IPS DF 4.7 (cell line): Measurements from ENCODE around the gene ADGRB2.

Experiments
- DNase-seq: peaks from one replicate; pipeline ENCODE4 v3.0.0-alpha.2; 2013; ENCODE audit warnings: low spot score; ENCODE audit errors: extremely low read depth

ADGRB2 gene

DNA sequence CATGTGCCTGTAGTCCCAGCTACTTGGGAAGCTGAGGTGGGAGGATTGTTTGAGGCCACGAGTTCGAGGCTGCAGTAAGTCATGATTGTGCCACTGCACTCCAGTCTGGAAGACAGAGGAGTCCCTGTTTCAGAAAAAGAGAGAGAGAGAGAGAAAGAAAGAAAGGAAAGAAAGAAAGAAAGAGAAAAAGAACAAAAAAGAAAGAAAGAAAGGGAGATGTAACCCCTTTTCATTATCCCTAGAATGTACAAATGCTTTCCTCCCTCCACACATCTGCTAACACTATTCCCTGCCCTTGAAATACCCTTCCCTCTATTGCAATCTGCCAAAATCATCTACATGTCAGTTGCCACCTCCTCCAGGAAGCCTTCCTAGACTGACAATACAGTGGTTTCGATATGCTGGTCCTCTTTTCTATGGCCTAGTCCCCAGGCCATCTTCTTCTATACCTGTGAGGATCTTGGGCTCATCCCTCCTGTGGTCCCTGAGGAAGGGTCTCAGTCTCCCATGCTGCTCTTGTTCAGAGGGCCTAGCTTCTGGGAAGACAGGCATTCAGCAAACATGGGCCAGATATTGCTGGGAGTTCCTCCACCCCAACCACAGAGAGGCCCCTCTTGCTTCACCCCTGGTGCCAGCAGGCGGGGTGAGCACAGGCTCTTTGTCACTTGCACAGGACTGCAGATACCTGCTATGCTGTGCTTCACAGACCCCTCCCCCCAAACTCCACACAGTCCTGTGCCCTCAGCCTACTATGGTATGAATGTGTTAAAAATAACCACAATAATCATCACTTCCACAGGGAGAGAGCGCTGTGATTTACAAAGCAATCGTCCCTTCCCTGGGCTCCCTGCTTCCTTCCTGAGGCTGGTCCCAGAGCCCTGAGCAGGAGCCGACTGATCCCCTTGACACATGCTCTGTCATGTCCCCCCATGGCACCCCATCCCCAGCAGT lies 14.1 kb downstream of the ADGRB2 start:
- DNase-seq: no peak

DNA sequence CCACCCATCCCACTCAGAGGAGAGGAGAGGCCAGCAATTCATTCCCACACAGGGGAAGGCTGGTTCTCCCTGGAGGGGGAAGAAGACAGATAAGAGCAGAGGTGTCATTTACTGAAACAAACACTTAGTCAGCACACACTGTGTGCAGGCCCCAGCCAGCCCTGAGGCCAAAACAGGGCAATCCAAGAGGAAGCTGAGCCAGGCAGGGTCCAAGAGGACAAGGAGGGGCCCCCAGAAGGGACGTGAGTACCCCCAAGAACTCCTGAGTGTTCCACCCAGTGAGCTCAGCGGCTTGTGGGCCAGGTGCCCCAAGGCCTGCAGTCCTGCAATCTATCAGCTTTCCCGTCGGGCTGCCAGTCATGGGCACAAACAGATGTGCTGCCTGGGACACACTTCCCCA lies 15.8 kb downstream of the ADGRB2 start:
- DNase-seq: no peak

DNA sequence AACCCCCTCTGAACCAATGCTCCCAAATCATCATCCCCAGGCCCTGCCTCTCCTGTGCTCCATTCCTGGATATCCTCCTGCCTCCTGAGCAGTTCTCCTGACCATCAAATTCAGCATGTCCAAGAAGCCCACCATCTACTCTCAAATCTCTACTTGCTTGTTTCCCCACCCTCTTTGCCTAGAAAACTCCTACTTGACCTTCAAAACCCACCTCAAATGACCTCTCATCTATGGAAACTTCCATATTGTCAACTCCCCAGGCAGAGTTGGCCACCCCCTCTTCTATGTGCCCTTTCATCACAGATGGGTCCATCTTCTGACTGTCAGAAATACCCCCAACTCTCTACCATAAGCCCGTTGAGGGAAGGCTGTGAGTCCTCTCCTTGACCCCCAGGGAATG lies 16.8 kb downstream of the ADGRB2 start:
- DNase-seq: no peak

DNA sequence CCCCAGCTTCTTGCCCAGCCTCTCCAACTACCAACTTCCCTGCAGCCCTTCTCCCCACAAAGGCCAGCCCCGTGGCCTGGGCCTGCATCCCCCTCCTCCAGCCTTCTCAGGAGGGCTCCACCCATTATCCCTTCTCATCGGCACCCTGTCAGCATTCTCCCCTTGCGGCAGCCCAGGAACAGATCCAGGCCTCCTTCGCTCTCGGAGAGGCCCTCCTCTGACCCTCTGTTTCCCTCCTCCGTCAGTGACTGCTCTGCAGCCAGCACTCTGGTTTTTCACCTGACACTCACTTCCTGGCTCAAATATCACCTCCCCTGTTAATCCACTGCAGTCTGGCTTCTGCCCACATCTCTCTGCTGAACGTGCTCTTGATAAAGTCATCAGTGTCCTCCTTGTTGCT lies 17.5 kb downstream of the ADGRB2 start:
- DNase-seq: no peak

DNA sequence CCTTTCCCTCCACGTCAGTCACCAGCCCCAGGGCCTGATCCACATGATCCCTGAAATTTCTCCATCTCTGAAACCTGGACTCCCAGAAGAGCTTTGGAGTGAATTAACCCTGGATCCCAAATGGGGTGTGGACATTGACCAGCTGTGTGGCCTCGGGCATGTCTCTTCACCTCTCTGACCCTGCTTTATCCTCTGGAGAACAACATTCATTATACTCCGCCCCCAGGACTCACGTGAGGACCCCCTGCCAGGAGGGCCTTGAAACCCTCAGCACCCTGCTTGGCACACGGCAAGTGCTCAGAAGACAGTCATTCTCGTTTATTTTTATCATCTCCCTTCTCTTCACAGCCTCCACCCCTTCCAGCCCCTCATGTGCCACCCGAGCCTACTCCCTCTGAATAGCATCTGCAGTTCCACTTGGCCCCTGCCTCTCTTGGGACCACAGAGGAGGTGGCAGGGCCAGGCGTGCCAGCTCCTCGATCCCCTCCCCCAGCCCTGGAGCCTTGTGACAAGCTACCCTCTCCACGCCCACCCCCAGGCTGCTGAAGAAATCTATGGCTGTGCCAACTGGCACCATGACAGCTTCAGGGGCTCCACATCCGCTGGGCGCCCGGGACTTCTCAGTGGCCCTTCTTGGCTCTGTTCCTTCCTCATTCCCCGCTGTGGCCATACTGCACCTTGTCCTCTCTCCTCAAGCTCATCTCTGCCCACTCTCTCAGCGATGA lies 18.0 kb downstream of the ADGRB2 start:
- no peak for DNase-seq

DNA sequence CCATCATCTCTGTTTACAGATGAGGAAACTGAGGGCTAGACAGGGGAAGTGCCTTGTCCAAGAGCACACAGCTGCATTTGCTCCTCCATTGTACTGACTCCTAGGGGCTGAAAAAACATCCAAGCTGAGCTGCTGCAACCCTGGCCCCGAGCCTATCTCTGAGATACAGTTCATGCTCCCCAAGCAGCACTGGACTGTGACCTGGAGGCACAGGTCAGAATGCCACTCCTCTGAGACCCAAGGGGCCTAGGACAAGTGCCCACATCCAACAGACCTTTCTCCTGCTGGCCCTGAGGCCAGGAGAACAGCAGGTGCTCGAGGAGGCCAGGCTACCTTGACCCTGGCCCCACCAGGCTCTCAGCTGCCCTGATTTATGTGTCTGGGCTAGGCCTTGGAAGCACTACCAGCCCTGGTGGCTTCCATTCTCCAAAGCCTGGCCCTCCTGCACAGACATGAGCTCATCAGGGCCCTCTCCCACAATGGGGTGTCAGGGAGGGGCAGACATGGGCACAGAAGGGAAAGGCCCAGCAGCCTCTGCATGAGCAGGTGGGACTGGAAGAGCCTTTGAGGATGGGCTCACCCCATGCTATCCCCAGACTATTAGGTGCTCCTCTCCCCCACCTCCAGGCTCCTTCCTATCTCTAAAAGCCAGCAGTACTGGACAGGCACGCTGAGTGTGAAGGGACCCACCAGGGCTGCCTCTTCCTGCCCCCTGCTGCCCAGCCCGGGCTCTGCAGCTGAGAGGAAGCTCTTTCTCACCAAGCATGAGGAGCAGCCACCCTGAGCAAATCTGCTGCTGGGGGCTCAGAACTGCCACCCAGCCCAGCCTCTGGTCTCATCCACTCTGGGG lies 18.8 kb downstream of the ADGRB2 start:
- DNase-seq: no peak

DNA sequence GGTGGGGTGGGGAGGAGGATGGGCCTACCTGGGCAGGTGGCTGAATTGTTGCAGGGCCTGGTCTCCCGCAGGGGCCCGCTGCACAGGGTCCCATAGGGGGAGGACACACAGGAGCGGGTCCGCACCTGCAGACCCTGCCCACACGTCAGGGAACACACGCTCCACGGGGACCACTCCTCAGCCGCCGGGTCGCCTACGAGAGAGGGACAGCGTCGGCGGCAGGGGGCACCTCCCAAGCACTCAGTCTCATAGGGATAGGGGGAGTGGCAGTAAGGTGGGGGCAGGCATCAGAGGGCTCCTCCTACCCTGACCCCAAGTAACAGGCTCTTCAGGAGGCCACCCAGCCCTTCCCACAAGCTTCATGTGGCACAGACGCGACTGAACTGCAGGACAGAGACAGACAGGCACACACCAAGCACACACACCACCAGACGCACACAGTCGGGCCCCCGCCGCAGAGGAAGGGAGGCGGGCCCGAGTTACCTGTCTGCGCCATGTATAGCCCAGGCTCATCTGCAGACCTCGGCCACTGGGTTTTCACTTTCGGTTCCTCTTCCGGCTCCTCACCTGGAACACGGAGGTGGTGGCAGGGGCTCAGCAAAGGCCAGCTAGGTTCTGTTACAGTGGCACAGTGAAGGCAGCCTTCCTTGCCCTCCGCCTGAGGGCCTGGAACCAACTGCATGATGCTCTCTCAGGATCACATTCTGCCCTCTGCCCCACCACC lies 19.8 kb downstream of the ADGRB2 start:
- DNase-seq: no peak

DNA sequence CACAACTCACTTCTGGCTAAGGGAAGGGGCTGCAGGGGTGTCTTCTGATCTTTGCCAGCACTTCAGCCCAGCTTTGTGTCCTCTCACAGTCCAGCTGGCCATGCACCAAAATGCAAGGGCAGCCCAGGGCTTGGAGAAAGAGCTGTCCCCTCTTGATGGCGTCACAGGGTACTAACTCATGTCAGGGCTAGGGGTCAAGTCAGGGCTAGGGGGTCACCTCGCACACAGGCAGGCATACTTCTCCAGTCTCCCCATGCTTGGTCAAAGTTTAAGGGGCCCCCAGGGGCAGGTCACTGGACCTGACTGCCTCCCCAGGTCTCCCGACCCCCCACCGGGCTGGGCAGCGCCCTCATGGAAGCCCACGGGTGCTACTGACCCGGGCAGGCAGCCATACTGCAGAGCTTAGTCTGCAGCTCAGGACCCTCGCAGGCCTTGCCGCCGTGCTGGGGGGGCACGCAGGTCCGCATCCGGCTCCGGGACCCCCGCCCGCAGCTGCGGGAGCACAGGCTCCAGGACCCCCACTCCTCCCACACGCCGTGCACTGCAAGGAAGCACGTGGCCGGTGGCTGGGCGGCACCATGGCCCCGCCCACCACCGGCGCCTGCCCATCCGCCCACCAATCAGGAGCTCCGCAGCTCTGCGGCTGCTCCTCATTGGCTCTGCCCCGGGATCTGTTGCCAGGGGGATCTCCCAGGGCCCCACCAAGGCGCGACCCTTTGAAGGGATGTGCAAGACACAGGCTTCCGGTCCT lies 21.5 kb downstream of the ADGRB2 start:
- no peak for DNase-seq

DNA sequence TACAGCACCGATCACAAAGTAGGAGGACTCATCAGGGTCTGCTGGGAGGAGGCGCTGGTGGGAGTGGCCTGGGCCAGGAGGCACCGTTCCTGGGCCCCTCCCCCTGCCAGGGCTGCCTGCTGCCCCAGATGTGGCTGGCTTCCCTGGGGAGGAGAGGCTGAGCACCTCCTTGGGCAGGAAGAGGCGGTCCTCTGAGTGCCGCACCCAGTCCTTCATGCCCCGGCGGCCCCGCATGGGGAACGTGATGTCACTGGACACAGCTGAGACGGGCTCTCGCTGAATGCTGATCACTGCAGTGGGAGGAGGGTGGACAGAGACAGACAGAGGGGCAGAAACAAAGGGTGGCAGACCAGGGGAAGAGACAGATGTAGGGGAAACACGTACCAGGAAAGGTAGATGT lies 24.8 kb downstream of the ADGRB2 start:
- no peak for DNase-seq

DNA sequence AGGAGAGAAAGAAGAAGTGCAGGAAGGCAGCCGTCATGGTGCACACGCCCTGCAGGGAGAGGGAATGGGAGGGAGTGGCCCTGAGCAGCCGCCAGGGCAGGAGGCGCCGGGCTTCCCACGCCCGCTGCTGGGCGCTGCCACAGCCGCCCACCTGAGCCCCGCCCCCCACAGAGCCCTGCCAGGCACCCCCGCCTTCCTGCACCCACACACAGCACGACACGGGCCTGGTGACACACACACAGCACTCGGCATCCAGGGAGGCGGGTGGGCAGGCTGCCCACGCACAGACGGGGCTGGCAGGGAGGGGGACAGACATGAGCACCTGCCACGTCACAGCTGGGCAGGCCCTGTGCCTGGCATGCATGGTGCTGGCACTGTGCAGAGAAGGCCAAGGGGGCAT lies 27.5 kb downstream of the ADGRB2 start:
- DNase-seq: no peak

DNA sequence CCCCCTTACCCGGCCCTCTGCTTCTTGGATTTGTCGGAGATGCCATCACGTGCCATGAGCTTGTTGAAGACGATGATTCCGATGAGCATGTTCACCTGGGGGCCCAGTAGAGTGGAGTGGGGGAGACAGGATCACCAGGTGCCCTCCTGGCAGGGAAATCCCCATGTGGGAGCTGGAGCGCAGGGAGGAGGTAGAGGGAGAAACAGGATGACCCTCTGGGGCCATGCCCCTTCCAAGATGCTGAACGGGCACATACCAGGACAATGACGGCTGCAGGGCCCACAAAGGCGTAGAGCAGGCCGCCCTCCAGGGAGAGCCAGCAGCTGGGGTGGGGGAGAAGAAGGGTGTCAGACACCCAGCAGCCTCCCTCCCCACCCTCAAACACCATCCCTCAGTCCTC lies 28.6 kb downstream of the ADGRB2 start:
- DNase-seq: no peak

DNA sequence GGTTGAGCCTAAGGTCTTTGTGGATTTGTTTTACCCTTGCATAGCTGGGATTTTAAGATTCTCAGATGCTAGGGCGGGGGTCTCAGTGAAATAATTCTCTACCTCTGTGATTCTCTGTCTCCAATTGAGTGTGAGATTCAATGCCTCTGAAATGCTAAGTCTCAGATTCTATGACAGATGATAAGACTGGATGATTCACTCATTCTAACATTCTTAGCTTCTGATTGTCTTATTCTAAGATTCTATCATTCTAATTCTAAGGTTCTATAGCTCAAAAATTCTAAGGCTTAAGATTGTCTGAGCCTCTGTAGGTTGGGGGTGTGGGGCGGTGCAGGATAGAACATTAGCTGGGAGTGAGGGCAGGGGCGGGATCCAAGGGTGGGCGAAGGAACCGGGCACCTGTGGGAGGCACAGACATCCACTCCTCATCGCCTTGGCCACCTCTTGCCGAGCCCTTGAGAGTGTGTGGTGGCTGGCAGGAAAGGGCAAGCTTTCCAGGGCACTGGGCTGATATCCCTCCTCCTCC lies 29.5 kb downstream of the ADGRB2 start:
- DNase-seq: no peak

DNA sequence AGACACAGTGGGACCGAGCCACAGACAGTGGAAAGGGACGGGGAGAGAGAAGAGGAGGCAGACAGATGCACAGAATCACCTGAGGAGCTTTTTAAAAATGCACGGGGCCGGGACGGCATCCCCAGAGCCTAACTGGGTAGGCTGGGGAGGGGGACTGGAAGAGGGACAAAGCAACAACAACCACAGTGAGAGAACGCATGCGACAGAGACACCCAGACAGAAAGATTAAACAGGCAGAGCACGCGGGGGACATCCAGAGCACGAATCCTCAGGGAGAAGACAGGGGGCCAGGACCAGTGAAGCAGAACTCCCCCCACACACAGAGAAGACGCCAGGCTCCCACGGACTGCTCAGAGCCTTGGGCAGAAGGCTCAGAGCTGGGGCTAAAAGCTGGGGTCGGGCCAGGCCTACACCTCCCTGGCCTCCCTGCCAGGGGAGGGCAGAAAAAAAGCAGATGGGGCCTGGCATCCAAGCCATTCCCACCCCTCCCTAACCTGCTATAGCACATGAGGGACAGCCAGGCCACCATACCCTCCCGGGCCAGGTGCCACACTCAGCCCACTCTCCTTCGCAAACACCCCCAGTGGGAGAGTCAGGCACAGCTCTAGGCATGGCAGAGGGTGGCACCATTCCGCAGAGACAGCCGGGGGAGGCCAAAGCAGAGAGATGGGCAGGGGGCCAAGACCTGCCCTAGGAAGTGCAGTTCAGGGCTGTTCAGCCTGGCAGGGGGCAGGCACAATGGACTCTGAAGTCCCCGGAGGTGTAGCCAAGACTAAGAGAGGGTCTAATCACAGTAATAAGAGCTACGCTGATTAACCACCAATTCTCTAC lies 30.5 kb downstream of the ADGRB2 start:
- no peak for DNase-seq

DNA sequence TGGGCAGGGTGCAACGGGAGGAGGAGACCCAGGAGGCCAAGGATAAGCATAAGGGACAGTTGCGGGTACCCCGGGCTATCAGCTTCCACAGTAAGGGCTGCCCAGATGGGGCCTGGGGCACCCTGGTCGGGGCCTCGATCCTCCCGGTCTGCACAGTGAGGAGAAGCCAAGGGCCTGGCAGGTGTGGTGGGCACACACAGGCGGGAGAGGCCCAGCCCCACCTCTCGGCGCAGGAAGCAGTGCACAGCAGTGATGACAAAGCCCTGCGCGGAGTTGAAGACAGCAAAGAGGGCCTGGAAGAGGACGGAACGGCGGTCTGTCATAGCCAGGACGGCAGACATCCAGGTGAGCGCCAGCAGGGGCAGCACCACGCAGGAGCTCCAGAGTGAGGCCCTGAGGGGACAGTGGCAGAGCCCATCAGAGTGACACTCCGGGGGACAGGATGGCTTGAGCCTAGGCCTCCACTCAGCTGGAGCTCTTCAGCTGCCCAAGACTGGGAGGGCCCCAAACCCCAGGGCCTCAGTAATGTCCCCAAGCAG lies 31.3 kb downstream of the ADGRB2 start:
- no peak for DNase-seq

DNA sequence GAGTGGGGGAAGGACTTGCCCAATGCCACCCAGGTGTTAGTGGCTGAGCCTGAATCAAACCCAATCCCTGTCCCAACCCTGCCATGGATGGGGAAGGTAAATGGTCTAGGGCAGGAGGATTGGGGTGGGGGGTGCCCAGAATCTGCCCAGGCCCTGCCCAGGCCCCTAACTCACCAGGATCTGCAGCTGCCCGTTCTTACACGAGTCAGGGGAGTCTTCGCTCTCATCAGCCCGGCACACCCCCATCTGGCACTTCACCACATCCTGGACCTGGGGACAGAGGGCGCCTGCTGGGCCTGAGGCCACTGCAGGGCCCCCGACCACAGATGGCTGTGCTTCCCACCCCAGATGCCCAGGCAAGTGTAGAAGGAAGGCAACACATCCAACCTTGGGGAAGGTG lies 31.8 kb downstream of the ADGRB2 start:
- DNase-seq: no peak

DNA sequence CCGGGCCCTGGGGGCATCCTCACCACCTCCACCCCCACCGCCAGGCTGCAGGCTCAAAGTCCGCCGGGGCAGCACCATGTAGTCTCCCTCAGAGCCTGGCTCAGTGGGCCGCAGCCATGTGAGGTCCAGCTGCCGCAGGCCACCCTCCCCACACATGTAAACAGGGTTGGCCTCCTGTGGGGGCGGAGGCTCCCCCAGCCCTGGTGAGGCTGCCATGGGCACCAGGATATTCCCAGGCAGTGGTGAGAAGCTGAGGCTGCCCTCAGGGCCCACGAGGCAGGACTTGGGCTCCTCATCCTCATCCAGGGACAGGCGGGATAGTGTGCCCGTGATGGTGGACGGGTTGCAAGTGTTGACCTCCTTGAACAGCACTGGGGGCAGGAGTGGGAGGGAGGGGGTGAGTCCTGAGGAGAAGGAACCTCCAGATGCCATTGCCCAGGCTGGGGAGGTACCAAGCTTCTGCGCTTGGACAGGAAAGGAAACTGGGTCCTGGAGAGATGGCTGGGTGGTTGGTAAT lies 33.0 kb downstream of the ADGRB2 start:
- no peak for DNase-seq

DNA sequence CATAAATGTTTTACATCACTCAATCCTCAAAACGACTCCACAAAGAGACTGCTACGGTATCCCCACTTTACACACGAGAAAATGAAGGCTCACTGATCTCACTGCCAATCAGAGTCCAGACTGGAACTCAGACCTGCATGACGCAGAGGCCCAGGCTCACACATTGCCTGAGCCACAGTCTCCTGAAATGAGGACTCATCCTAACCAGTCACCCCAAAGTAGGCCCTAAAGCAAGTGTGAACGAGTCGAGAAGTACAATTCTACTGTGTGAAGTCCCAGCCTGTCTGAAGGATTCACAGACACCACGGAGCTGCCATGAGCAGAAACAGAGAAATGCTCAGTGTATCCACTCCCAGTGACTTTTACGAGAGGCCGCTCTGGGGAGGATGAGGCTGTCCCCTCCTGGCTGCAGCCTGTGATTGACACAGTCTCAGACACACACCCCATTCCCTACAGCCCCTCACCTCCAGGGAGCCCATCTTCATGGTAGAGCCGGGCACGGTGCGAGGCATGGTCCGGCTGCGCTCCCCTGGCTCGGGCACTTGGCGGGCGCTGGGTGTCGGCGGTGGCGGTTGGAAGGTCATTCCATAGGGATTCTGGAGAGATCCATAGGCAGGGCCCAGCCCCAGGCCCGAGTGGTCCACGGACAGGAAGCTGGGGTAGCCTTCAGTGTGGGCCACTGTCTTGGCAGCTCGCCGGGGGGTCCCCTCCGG lies 33.6 kb downstream of the ADGRB2 start:
- no peak for DNase-seq

DNA sequence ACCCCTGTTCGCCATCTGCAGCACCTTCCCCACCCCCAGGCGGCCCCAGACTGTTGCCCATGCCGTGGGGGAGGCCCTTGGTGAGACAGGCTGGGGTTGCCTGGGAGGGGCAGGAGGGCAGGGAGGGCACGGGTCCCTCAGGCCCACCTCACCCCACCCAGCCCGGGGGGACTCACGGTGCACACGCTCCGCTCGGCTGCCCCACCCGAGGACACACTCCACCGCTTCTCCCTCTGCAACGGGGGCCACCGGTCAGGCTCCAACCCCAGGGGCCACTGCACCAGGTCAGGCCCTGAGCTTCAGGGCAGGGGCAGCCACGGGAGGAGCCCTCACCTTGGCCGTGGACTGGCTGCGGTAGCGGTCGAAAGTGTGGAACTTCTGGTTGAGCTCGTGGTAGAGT lies 36.3 kb downstream of the ADGRB2 start:
- DNase-seq: no peak
